HG03520 (cell line): ENCODE results near the gene PDHX.
A peak's percentile ranks its signal among the peaks of the same experiment; 100 is the strongest.
"Not testable (repeated sequence)": the region's sequence is repeated elsewhere in the genome, so short reads cannot be mapped to it uniquely, and the experiment has no call there.

Experiments
- ATAC-seq: cut with Tn5 transposase; IDR thresholded peaks from one replicate; pipeline ENCODE4 v1.9.1; 2021; ENCODE audit warnings: mild to moderate bottlenecking, moderate library complexity; ENCODE audit not compliant: unreplicated experiment

Gene PDHX

GRCh38 chr11:35014346-35014745 is 97.9 kb downstream of the PDHX start:
- no peak for ATAC-seq

- ATAC-seq: no peak
Measured at GRCh38 chr11:35015621-35016387, 99.4 kb downstream of the PDHX start.

DNA sequence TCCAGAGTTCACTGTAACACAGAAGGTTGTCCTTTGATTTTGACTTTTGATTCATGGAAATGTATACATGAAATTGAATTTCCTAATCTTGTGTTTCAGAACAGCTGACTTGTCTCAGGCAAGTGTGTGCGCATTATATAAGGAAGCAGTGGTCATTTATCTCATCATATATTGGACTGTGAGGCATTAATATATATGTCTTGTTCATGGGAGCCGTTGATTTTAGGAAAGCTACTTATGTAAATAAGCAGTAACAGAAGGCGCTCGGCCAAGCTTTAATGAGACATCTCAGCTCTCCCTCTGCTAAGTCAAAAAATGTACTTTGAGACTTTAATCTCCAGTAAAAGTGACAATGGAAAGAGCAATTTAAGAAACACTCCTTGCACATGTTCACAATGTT is 100.5 kb downstream of the PDHX start:
- ATAC-seq: no peak

GRCh38 chr11:35017528-35018342 is 101.3 kb downstream of the PDHX start:
- ATAC-seq: no peak

DNA sequence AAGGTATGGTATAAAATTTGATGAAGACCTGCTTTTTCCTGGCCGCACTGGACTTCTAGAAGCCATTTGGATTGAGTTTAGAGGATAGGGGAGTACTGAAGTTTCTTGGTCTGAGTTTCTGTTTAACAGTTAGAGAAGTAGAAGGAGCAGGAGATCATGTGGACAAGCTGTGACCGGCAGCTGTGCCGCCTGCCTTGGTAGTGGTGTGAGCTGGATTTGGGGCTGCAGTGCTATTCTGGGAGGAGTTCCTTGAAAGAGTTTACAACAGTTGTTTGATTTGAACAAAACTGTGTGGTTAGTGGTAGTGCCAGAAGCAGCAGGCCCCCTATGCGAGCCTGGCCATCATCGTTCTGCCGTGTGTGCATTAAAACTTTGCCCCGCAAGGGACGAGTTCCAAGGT is 105.2 kb downstream of the PDHX start:
- no peak for ATAC-seq

- ATAC-seq: not testable (repeated sequence)
Measured at GRCh38 chr11:35023940-35024339, 107.5 kb downstream of the PDHX start.

GRCh38 chr11:35028007-35028406 is 111.6 kb downstream of the PDHX start:
- not testable (repeated sequence) for ATAC-seq

GRCh38 chr11:35029979-35030682 is 113.7 kb downstream of the PDHX start:
- peak; percentile 45 for ATAC-seq

DNA sequence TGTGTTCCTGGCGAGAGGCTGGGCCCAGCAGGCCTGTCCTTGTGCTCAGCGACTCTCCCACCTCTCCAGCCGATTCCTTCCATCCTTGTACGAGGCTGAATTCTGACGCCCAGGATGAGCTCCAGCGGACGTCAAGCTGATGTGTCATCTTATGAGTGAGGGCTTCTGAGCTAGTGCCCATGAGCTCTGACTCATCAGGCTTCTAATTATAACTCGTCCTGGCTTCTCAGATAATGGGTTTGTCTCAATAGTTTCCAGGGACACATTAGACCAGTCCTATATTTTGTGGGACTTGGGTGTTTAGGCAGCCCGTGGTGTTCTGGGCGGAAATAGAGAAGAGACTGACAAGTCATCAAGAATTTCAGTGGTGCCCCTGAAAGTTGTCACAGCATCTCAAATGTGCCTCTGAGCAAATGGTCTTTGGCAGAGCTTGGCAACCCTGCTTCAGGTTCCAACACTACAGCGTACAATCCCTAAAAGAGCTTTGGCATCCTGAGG is 114.3 kb downstream of the PDHX start:
- ATAC-seq: no peak

GRCh38 chr11:35031346-35031745 is 114.9 kb downstream of the PDHX start:
- no peak for ATAC-seq

DNA sequence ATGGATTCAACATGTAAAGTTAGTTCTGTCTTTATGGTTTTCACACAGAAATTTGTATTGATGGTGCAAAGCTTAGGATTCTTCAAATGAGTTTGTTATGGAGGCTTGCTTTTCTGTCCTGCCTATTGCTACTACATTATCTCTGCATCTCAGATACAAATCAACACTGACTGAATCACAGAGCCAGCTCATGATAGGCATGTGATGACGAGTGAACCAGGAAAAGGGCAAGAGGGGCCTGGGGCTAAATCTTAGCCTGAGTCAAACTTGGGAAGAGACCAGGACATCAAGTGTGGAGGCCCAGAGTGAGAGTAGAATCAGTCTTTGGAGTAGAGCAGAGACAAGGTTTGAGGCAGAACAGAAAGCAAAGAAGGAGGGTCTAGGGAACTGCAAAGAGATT is 115.4 kb downstream of the PDHX start:
- no peak for ATAC-seq

DNA sequence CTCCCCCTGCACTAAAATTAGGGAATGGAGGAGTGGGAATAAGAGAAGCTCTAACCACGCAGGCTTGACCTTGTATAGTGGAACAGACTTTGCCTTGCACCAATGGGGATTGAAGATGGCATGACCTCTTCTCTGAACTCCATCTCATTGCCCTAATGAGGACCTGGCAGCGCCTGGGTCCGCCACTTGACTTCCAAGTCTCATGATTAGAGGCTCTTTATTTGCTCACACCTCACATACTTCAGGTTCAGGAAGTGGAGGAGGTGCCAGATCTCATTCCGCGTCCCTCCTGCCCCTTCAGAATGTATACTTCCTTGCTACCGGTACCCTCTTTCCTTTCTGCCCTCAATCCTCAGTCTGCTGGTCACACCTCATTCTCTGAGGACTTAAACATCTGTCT is 116.6 kb downstream of the PDHX start:
- no peak for ATAC-seq

DNA sequence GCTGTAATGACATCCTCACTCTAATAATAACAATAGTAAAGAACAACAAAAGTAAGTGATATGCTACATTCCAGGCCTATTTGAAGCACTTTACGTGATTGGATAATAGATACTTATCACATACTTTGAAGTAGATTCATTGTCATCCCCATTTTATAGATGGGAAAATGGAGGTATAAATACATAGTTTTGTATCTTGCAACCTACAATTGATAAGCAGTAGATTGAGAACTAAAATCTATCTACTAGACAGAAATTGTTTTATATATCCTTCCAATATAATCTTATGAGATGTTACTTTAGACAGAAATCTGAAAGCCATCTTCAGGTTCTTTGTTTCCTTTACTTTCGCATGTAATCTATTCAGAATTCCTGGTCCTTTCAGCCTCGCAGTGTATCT is 118.0 kb downstream of the PDHX start:
- ATAC-seq: no peak

- ATAC-seq: no peak
Measured at GRCh38 chr11:35035894-35036408, 119.5 kb downstream of the PDHX start.

GRCh38 chr11:35036639-35037038 is 120.2 kb downstream of the PDHX start:
- ATAC-seq: no peak

- ATAC-seq: no peak
Measured at GRCh38 chr11:35038211-35038928, 122.0 kb downstream of the PDHX start.

- no peak for ATAC-seq
Measured at GRCh38 chr11:35039076-35039475, 122.7 kb downstream of the PDHX start.

GRCh38 chr11:35040221-35040942 is 124.0 kb downstream of the PDHX start:
- peak; percentile 67 for ATAC-seq

DNA sequence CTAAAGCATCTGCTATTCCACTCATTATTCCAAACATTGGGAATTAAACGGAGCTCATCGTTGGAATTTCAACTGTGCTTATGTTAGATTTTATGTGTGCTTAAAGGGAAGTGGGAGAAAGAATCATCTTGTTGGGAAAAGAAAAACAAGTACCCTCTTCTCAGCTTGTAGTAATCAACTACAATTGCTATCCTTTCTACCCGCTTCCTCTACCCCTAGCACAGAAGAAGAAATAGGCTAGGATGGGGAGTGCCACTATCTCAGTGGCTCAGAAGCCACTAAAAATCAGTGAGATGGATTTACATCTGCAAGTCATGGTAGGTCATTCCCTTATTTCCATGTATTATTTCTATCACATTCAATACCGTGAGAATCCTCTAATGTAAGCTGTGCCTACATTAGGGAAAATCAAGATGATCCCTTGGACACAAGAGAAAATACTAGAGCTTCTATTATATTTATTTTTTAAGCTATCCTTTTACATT is 124.7 kb downstream of the PDHX start:
- no peak for ATAC-seq

- ATAC-seq: no peak
Measured at GRCh38 chr11:35042224-35042623, 125.8 kb downstream of the PDHX start.
